Neural cell (in vitro differentiated cells): ENCODE measurements around the gene CHAF1B. TPM values are rescaled to one million over a fixed set of nuclear protein-coding genes. Genes with fewer than 3 reads are reported as not detected.
A peak's percentile ranks its signal among the peaks of the same experiment; 100 is the strongest.

ENCODE experiments used
- H2AFZ ChIP-seq: fragments of 200-600, 300-800 bp; sonication (generic), shearing (Covaris generic); 2 replicates; pipeline ENCODE4 v1.6.0; 2014; ENCODE audit warnings: low read depth, mild to moderate bottlenecking, antibody characterized with exemption, low read length, moderate library complexity
- H3F3A ChIP-seq: fragments of 200-600 bp; shearing (Covaris generic); 2 replicates; pipeline ENCODE4 v1.6.1; 2016; ENCODE audit warnings: mild to moderate bottlenecking, moderate library complexity, mixed read lengths, antibody characterized with exemption, low read length; ENCODE audit not compliant: insufficient read depth, poor library complexity, severe bottlenecking
- H3K27ac ChIP-seq: fragments of 200-600, 300-800 bp; sonication (generic), shearing (Covaris generic); 2 replicates; pipeline ENCODE4 v1.5.1; 2014; ENCODE audit warnings: mild to moderate bottlenecking, low read length, moderate library complexity
- H3K27me3 ChIP-seq: fragments of 300-800, 200-600 bp; sonication (generic), shearing (Covaris generic); 2 replicates; pipeline ENCODE4 v1.6.0; 2014; ENCODE audit warnings: mild to moderate bottlenecking, low read depth, low read length, moderate library complexity; ENCODE audit not compliant: insufficient read depth
- H3K36me3 ChIP-seq: fragments of 300-800, 200-600 bp; sonication (generic), shearing (Covaris generic); 2 replicates; pipeline ENCODE4 v1.5.1; 2014; ENCODE audit warnings: mild to moderate bottlenecking, antibody characterized with exemption, low read length, moderate library complexity; ENCODE audit not compliant: insufficient read depth
- H3K4me2 ChIP-seq: fragments of 300-800, 200-600 bp; sonication (generic), shearing (Covaris generic); 2 replicates; pipeline ENCODE4 v1.6.0; 2014; ENCODE audit warnings: mild to moderate bottlenecking, low read length
- H3K4me3 ChIP-seq: fragments of 300-800, 200-600 bp; sonication (generic), shearing (Covaris generic); 2 replicates; pipeline ENCODE4 v1.5.1; 2014; ENCODE audit warnings: mild to moderate bottlenecking, low read length, moderate library complexity
- H3K79me2 ChIP-seq: fragments of 200-600 bp; shearing (Covaris generic); replicated peaks from 2 replicates; pipeline ENCODE4 v1.6.0; 2014; ENCODE audit warnings: mild to moderate bottlenecking, low read length, moderate library complexity; ENCODE audit not compliant: insufficient read depth
- H3K9ac ChIP-seq: fragments of 300-800, 200-600 bp; sonication (generic), shearing (Covaris generic); 2 replicates; pipeline ENCODE4 v1.6.1; 2016; ENCODE audit warnings: mild to moderate bottlenecking, low read length, mixed read lengths
- H3K9me2 ChIP-seq: fragments of 200-600 bp; shearing (Covaris generic); 2 replicates; pipeline ENCODE4 v1.6.1; 2016; ENCODE audit warnings: mild to moderate bottlenecking, low read length, mixed read lengths; ENCODE audit not compliant: insufficient read depth
- H3K9me3 ChIP-seq: fragments of 200-600, 300-800 bp; sonication (generic), shearing (Covaris generic); 2 replicates; pipeline ENCODE4 v1.6.1; 2016; ENCODE audit warnings: mild to moderate bottlenecking, mixed run types, low read length, moderate library complexity, mixed read lengths
- H4K20me1 ChIP-seq: fragments of 200-600 bp; shearing (Covaris generic); 2 replicates; pipeline ENCODE4 v1.6.1; 2016; ENCODE audit warnings: mild to moderate bottlenecking, mixed run types; ENCODE audit not compliant: insufficient read depth
- CTCF ChIP-seq: fragments of 450-650 bp; IDR thresholded peaks from 2 replicates; pipeline ENCODE4 v1.5.1; 2014; ENCODE audit warnings: antibody characterized with exemption, mild to moderate bottlenecking, moderate library complexity; ENCODE audit not compliant: poor library complexity, severe bottlenecking
- EP300 ChIP-seq: fragments of 450-650 bp; conservative IDR thresholded peaks from 2 replicates; pipeline ENCODE4 v1.6.1; 2014; ENCODE audit warnings: antibody characterized with exemption, mild to moderate bottlenecking, moderate library complexity; ENCODE audit not compliant: poor library complexity, severe bottlenecking
- EZH2 ChIP-seq: fragments of 200-600, 300-800 bp; shearing (Covaris generic), sonication (generic); IDR thresholded peaks from 2 replicates; pipeline ENCODE4 v1.6.1; 2014; ENCODE audit warnings: antibody characterized with exemption, low read length, borderline replicate concordance, mild to moderate bottlenecking; ENCODE audit not compliant: insufficient read depth, poor library complexity, severe bottlenecking
- MXI1 ChIP-seq: fragments of 450-650 bp; conservative IDR thresholded peaks from 2 replicates; pipeline ENCODE4 v1.6.1; 2014; ENCODE audit warnings: antibody characterized with exemption, mild to moderate bottlenecking; ENCODE audit not compliant: poor library complexity, severe bottlenecking
- POLR2AphosphoS5 ChIP-seq: IDR thresholded peaks from 2 replicates; pipeline ENCODE4 v1.6.1; 2012
- RAD21 ChIP-seq: fragments of 450-650 bp; conservative IDR thresholded peaks from 2 replicates; pipeline ENCODE4 v1.6.1; 2014; ENCODE audit warnings: antibody characterized with exemption, mild to moderate bottlenecking, moderate library complexity
- REST ChIP-seq: IDR thresholded peaks from 2 replicates; pipeline ENCODE4 v1.6.1; 2012; ENCODE audit warnings: borderline replicate concordance
- SMC3 ChIP-seq: fragments of 450-650 bp; conservative IDR thresholded peaks from 2 replicates; pipeline ENCODE4 v1.6.1; 2014; ENCODE audit warnings: antibody characterized with exemption, mild to moderate bottlenecking, moderate library complexity; ENCODE audit not compliant: poor library complexity
- TAF1 ChIP-seq: IDR thresholded peaks from 2 replicates; pipeline ENCODE4 v1.6.1; 2012; ENCODE audit warnings: low read depth
- polyA minus RNA-seq: library from RNA; depleted of rRNA, polyadenylated mRNA; stranded (reverse); fragments of >200 nt; gene quantifications from 2 replicates; pipeline ENCODE4 v1.2.3, GENCODE V29; 2014
- polyA plus RNA-seq: library from polyadenylated mRNA; depleted of rRNA; stranded (reverse); fragments of >200 nt; gene quantifications from 2 replicates; pipeline ENCODE4 v1.2.3, GENCODE V29; 2014

Gene CHAF1B
- polyA plus RNA-seq (0.72 and 2.1 TPM in 2 replicates), polyA minus RNA-seq (1.7 and 2.4 TPM in 2 replicates)

- Histone ChIP-seq H3K79me2 (no peaks in the 10 kb centered on the region), H3K27me3 (no peaks in the 10 kb centered on the region), H3K36me3 (no peaks in the 10 kb centered on the region), H3K4me2 (peak within 1 kb of the TSS; percentile 14), H3K27ac (no peak within 1 kb of the TSS), H4K20me1 (no peaks in the 10 kb centered on the region), H3K4me3 (peak within 1 kb of the TSS; percentile 66), H3F3A (peaks cover 2% of the 10 kb centered on the region), H3K9me3 (no peaks in the 10 kb centered on the region), H2AFZ (no peak within 1 kb of the TSS), H3K9me2 (no peaks in the 10 kb centered on the region), H3K9ac (peak within 1 kb of the TSS; percentile 53)
- TF ChIP-seq SMC3: peak; percentile 20
- TF ChIP-seq POLR2AphosphoS5: peak; percentile 49
- TF ChIP-seq EZH2: no peak
- peak; percentile 49 for TF ChIP-seq MXI1
Observed at GRCh38 chr21:36385233-36386030, at the start of gene CHAF1B. CHAF1B (plus strand) TSS chr21:36385392; CDS start chr21:36386137, 745 bp downstream.

- H3K9me3 ChIP-seq: no peaks in the 10 kb centered on the region
- no peaks in the 10 kb centered on the region for H4K20me1 ChIP-seq
- no peaks in the 10 kb centered on the region for H3K9me2 ChIP-seq
- peaks cover 31% of the 10 kb centered on the region for H3K79me2 ChIP-seq
- no peak overlapping the region for H3K9ac ChIP-seq
- H3K4me3 ChIP-seq: no peak overlapping the region
- no peaks in the 10 kb centered on the region for H3K27me3 ChIP-seq
- H3K4me2 ChIP-seq: no peak overlapping the region
- no peak overlapping the region for H3K27ac ChIP-seq
- peaks cover 3% of the 10 kb centered on the region for H3K36me3 ChIP-seq
- no peaks in the 10 kb centered on the region for H3F3A ChIP-seq
- no peak for TF ChIP-seq POLR2AphosphoS5
- no peak for TF ChIP-seq RAD21
- no peak for TF ChIP-seq TAF1
- no peak for TF ChIP-seq SMC3
- TF ChIP-seq CTCF: no peak
- no peak for TF ChIP-seq EP300
- no peak for TF ChIP-seq MXI1
- TF ChIP-seq EZH2: no peak
- TF ChIP-seq REST: no peak
- no peak overlapping the region for H2AFZ ChIP-seq
Observed at GRCh38 chr21:36337099-36337509, 48.1 kb upstream of the CHAF1B start.
